Measurements from ENCODE around the gene ADARB1.
A peak's percentile ranks its signal among the peaks of the same experiment; 100 is the strongest.

ADARB1 gene

DNA sequence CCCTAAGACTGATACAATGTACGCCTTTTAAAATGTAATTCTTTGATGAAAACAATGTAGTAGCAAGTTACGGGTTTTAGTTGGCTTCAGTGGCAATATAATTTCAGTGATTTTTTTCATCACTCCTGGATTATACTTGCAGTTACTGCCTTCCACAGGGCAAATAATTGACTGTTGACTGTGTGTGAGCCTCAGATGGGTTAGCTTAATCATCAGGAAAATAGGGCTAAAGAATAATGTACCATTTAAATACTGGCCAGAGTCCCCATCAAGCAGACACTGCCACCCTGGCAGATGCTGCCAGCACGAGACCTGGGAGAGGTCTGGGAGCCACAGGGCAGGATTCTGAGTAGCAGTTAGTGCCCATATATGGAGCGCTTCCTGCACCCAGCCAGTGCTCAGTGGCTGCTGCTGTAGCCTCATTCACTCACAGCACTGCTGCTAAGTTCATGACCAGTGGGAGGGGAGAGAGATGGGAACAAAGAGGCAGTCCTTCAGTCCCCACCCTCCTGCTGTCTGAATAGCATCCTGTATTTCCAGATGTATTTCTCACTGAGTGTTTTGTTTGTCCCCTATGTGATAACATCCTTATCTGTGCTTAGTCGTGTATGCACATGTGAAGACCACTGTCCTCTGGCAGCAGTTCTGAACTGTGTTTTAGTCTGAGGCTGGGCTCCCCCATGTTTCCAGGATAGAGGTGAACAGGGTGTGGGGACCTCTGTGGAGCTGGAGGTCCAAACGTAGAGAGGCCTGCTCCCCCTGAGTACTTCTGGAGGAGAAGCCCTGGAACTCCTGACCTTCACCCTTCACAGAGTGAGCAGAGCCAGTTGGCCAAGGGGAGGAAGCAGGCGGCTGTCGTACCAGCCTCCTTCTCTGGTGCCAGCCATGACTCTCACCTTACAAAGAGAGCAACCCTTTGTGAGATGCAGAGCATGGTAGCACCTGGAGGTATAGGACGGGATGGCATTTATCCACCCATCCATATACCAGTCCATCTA, 80.4 kb downstream of the ADARB1 start:
- peak; percentile 21 for DNase-seq

DNA sequence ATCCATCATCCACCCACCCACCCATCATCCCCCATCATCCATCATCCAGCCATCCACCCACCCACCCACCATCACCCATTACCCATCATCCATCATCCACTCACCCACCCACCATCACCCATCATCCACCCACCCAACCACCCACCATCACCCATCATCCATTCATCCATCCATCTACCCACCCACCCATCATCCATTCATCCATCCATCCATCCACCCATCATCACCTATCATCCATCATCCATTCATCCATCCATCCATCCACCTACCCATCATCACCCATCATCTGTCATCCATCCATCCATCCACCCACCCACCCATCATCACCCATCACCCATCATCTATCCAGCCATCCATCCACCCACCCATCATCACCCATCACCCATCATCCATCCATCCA, 81.5 kb downstream of the ADARB1 start:
- no peak for DNase-seq

DNA sequence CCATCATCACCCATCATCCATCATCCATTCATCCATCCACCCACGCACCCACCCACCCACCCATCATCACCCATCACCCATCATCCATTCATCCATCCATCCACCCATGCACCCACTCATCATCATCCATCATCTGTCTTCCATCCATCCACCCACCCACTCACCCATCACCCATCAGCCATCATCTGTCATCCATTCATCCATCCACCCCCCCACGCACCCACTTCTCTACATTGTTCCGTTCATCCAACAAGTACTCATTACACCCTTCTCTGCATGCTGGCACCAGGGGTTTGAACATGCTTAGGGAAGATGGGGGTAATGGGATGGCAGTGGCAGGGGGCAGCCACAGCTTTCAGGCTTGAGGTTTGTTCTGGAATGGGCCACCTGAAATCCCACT, 82.1 kb downstream of the ADARB1 start:
- no peak for DNase-seq

DNA sequence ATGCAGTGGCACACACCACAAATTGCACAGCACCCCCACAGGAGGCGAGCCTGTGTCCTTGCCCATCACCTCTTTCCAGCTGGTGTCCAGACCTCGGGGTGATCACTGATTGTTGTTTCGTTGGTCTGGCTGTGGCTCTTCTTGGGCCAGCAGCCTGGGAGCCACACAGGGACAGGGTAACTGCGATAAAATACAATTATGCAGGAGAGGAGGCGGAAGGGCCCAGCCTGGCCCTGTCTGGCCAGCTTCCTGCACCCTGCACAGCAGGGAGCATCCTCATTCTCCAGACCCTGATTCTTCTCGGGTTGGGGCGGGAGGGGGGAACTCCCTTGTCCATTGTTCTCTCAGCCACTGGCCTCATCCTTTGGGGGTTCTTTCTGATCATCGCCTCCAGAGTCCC, 83.6 kb downstream of the ADARB1 start:
- DNase-seq, result no peak

DNA sequence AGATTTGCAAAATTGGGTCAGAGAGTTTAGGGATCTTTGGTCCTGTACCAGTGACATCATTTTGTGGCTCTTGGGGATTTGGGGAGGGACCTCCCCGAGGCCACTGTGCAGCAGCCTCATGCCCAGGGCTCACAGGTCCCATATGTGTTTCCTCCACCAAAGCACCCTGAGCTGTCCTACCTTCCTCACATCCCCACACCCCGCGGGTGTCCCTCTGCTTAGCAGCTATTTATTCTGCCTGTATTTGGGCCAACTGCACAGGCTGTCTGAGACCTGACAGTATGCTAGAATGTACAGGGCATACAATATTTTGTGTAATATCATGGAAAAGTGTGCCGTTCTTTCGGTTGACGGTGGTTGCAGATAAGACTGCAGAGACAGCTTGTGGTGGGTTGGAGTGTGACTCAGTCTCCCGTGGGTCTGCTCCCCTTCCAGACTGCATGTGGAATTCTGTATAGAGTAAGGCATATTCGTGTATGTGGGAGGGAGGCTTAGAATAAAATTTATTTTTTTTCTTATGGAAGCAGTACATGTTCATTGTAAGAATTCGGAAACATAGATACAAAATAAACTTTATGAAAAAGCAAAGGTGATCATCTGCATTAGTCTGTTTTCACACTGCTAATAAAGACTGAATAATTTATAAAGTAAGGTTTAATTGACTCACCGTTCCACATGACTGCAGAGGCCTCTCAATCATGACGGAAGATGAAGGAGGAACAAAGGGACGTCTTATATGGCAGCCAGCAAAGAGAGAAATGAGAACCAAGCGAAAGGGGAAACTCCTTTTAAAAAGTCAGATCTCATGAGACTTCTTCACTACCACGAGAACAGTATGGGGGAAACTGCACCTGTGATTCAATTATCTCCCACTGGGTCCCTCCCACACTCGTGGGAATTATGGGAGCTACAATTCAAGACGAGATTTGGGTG, 84.4 kb downstream of the ADARB1 start:
- DNase-seq, result no peak

DNA sequence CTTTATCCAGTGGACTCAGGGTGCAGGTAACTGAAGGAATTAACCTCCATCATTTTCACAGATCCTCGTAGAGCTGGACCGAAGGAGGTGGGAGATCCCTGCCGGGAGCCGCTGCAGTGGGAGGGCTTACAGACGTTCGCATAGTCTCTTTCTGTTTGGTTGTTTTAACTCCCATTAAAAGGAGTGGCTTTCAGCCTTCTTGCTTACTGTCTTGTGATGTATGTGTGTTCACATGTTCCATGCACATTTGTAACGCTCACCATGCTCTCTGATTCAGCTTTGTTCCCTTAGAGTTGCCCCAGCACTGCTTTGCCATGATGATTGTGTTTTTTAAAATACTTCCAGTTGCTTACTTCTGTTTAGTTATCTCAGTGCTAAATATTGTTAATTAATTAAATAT, 85.8 kb downstream of the ADARB1 start:
- DNase-seq, result no peak

DNA sequence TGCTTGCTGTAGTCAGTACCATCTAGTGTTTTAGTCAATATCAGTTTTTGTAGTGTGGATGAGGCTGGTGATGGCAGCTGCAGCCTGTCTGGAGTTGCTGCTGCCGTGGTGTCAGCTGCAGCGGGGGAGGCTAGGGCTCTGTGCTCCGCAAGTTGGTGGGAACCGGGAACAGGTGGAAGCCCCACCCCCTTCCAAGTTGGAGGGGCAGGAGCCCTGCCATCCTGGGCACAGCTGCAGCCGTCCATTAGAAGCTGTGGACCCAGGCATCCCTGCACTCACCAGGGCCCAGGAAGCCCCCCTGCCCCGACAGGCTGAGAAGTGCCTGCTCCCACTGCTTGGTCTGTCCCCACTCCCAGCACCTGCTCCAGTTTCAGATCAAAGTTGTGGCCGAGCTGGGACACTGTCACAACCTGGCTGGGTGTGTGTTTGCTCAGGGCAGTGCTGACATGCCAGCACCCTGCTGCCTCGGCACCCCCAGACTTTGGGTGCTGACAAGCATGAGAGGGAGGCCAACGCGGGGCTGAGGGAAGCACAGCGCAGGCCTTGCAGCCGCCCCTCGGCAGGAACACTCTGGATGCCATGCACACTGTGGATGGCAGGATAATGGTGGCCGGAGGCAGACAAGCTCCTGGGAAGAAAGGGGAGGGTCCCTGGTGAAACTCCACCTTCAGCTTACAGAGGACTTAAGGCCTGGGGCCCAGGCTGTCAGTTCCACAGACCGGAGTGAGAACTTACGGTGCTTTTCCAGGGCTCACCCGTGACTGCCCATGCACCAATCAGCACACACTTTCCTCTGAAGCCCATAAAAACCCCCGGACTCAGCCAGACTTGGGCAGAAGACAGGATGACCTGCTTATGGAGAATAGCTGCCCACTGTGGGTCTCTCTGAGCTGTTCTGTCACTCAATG, 86.9 kb downstream of the ADARB1 start:
- DNase-seq, result no peak

DNA sequence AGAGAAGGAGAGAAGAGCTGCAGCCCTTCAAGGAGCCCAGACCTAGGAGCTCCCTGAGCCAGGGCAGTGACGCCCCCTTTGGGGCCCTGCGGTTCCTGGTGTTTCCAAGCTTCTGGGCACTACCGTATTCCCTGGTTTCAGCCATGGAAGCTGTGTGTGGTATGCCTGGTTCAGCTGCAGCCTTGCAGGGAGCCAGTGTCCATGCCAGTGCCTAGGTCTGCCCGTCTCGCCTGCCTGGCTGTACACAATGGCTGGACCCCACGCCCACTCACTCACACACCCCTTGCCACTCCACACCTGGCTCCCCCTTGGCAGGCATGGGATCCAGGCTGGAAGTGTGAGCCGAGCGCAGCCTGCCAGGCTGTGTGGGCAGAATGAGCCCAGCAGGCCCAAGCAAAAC, 87.7 kb downstream of the ADARB1 start:
- no peak for DNase-seq

DNA sequence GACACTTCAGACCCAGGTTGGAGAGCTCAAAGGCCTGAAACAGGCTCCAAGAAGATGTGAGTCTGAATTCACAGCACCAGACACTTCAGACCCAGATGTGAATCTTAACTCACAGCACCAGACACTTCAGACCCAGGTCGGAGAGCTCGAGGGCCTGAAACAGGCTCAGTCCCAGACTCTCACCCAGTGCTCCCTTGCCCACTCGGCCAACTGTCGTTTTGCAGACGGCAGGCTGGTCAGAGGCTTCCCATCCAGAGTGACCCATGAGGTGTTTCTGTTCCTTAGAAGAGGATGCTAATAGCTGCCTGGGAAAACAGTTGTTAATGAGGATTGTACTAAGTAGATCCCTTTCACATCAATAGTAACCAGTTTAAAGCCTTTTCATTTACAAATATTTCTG, 88.4 kb downstream of the ADARB1 start:
- no peak for DNase-seq

DNA sequence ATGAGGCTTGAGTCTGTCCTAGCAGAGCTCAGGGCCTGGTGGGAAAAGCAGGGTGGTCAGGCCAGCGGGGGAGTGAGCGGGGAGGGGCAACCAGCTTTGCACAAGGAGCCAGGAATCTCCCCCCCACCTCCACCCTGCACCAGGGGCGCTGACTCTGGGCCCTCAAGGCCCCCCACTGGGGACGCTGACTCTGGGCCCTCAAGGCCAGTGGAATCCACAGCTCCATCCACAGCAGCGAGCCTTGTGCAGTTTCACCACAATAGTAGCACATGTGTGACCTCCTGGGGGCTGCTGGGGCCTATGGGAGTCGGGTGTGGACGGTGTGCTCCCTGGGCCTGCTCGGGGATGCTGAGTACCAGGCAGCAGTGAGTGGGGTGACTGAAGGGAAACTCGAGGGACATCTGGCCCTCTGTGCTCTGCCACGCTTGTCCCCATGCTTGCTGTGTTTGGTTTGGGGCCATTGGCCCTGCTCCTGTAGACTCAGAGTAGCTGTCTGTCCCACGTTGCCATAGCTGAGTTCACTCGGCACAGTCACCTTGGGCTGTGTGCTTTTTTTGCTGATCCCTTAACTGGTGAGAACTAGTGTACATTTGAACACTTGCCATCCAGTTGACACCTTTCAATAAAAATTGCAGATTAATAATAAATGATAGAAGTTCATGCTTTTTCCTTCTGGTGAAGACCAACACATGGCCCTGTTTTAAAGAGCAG, 89.2 kb downstream of the ADARB1 start:
- no peak for DNase-seq

DNA sequence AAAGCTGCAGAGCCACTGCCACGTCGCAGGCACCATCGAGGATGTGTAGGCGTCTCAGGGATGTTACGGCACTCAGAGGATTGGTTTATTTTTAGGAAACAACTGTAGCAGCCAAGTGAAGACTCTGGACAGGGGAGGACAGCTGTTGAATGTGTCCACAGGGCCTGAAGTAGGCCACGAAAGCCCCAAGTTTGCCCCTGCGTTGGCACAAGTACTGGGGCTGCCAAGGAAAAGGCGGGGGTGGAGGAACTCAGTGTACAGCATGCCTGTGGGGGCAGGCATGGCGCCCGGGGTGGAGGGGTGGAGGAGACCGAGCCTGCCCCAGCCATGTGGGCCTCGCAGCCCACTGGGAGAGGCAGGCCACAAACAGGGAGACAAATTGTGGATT, 89.7 kb downstream of the ADARB1 start:
- DNase-seq, result no peak

DNA sequence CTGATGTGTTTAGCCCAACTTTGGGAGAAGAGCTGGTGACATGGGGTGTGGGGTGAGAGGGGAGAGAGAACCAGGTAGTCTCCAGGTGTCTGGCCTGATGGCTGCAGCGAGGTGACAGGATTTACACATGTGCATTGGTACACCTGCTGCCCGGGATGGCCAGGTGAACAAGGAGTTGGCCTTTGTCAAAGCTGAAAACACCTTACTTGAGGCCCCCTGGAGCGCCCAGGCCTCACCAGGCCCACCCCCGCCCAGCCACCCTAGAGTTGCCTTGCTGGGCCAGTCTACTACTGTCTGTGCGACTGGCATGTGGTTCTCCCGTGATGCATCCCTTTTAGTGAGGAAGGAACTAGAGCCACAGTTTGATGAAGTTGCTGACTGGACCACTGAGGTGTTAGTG, 90.5 kb downstream of the ADARB1 start:
- no peak for DNase-seq

DNA sequence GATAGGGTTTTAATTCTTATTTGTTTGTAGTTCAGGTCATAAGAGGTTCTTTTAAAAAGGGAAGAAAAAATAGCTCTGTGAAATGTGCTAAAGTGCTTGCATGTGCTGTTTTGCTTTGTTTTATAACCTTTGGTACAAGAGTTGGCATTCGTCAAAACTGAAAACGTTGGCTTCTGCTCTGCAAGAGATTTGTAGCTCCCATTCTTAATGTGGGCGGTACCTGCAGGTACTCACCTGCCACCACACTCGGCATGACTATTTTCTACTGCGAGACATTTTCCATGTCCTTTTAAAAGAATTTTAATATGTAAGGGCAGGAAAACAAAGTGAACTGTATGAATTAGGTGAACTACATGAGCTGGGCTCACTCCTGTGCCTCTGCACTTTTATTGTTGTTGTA, 92.6 kb downstream of the ADARB1 start:
- DNase-seq, result no peak

DNA sequence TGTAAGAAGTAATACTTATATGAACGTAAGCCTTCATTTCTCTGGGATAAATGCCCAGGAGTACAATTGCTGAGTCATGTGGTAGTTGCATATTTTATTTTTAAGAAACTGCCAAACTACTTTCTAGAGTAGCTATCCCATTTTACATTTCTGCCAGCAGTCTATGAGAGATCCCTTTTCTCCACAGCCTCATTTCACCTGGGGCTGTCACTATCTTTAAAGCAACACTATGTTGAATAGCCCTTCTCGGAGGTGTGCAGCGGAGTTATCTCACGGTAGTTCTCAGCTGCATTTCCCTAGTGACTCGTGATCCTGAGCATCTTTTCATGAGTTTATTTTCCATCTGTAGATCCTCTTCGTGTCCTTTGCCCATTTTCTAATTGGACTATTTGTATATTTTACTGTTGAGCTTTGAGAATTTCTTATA, 93.4 kb downstream of the ADARB1 start:
- no peak for DNase-seq

DNA sequence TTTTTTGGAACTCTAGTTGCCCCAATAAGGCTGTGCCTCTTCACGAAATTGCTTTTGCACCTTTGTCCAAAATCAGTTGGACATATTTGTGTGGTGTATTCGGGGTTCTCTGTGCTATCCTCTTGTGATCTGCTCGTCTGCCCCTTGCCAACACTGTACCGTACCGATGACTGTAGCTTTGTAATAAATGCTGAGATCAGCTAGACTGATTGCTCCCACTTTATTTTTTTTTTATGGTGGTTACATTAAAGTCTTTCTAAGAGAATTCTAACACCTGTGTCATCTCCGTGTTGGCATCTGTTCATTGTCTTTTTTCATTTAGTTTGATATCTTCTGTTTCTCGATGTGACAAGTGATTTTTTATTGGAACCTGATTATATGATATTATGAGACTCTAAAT, 94.1 kb downstream of the ADARB1 start:
- no peak for DNase-seq

DNA sequence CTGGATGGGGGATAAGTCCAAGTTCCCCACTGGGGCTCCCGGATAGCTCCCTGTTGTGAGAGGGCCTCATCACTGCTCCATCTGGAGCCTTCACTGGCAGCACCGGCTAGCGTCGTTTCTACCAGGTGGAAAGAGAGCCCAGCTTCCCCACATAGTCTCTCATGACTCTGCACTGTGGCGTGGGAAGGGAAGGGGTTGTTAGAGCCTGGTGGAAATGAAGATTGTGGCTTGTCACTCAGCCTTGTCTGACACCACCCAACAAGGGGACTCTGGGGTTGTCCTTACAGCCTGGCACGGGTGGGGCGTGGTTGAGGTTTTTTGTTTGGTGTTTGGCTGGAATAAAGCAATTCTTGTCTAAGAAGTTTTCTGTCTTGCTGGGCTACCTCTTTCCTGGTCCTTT, 94.6 kb downstream of the ADARB1 start:
- DNase-seq, result no peak

DNA sequence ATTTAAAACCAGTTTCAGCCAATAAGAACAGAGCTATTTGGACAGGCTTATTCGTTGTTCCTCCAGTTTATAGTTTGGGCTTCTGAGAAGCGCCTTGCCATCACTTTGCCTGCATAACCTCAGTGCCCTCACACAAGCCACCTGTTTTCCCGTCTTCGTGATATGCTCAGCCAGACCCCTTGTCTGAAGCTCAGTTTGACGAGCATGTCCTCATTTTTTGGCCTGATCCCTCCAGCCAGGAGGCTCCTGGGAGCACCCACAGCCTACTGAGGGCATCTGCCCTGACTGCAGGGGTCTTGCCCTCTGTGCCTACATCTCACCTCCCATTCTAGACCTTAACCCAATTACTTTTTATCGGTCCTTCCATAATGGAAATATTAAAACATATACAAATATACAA, 95.3 kb downstream of the ADARB1 start:
- DNase-seq, result no peak

DNA sequence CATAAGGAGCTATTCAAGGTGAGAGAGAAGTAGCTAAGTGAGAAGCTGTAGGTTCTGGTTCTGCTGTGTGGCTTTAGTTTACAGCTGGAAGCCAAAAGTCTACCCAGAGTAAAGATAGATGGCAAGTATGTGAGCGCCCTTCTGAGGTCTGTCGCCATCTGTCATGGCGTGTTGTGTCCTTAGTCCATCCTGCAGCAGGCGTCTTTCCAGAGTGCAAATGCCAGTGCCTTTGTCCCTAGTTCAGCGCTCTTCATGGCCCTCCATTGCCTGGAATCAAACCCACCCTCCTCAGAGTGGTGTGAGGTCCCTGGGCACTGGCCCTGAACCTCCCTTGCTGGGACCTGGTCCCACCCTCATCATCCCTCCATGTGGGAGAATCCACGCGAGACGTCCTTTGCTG, 96.6 kb downstream of the ADARB1 start:
- DNase-seq, result no peak

DNA sequence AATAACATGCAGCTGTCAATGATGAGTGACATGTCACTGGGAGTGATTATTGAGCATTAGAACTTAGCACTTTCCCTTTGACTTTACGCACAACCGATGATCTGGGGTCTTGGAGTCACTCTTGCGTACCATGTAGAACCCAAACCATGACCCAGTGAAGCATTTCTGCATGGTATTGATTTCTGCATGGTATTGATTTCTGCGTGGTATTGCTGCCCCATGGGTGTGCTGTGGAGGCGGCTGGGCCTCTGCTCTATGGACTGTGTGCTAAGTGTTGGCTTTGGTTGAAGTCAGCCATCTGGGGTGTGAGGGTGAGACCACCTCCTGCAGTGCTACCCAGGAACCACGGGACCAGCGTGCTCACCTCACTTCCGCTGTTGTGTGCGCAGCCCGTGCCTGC, 98.0 kb downstream of the ADARB1 start:
- no peak for DNase-seq

DNA sequence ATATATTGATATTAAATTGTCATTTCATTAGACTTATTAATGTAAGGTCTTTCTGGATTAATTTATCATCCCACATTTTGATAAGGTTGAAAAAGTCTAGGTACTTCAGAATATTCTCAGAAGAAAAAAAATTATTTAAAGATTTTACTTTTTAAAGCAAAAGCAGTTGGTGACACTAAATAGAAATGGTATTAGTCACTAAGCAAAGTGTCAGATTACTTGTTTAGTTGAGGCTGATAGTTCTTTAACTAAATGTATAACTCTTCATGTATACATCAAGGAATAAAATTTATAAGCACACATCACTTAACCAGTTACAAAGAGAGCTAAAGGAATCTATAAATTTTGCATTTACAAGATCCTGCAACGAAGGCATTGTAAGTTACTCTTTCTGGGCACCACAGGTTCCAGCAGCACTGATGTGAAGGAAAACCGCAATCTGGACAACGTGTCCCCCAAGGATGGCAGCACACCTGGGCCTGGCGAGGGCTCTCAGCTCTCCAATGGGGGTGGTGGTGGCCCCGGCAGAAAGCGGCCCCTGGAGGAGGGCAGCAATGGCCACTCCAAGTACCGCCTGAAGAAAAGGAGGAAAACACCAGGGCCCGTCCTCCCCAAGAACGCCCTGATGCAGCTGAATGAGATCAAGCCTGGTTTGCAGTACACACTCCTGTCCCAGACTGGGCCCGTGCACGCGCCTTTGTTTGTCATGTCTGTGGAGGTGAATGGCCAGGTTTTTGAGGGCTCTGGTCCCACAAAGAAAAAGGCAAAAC, 101.1 kb downstream of the ADARB1 start:
- no peak for DNase-seq

DNA sequence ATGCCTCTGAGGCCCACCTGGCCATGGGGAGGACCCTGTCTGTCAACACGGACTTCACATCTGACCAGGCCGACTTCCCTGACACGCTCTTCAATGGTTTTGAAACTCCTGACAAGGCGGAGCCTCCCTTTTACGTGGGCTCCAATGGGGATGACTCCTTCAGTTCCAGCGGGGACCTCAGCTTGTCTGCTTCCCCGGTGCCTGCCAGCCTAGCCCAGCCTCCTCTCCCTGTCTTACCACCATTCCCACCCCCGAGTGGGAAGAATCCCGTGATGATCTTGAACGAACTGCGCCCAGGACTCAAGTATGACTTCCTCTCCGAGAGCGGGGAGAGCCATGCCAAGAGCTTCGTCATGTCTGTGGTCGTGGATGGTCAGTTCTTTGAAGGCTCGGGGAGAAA, 101.8 kb downstream of the ADARB1 start:
- DNase-seq, result no peak
